K562 (cell line): Measurements from ENCODE around the gene HPDL. TPM values are rescaled to one million over a fixed set of nuclear protein-coding genes. Genes with fewer than 3 reads are reported as not detected.

Experiments
- ARNT ChIP-seq, 2 experiments: fragments of 450-650 bp; IDR thresholded peaks; 2 replicates each; pipeline ENCODE4 v1.6.1; 2016; ENCODE audit warnings: mild to moderate bottlenecking in 1 of 2
- CEBPG ChIP-seq, 3 experiments: fragments of 200-800 bp in 1 of 3; sonication (Bioruptor generic) in 1 of 3; sonication (generic) in 1 of 3; formaldehyde crosslinking in 1 of 3; IDR thresholded peaks in 2 of 3; conservative IDR thresholded peaks in 1 of 3; 2 replicates each; pipeline versions ENCODE4 v1.6.1 to v1.8.0; 2016 to 2022; ENCODE audit warnings: missing compliant biosample characterization in 2 of 3, missing genetic modification characterization in 2 of 3, mild to moderate bottlenecking in 1 of 3, missing genetic modification reagents in 1 of 3
- DACH1 ChIP-seq: fragments of 450-650 bp; IDR thresholded peaks from 2 replicates; pipeline ENCODE4 v1.6.1; 2018; ENCODE audit not compliant: partially characterized antibody
- ESRRA ChIP-seq: fragments of 450-650 bp; IDR thresholded peaks from 2 replicates; pipeline ENCODE4 v1.6.1; 2014; ENCODE audit warnings: low read depth, mild to moderate bottlenecking, moderate library complexity, borderline replicate concordance
- MTA3 ChIP-seq: fragments of 450-650 bp; formaldehyde crosslinking; IDR thresholded peaks from 2 replicates; pipeline ENCODE4 v1.6.1; 2017; ENCODE audit warnings: mild to moderate bottlenecking, borderline replicate concordance
- NR2C2 ChIP-seq, 2 experiments: fragments of 200-800 bp in 1 of 2; sonication (Bioruptor generic) in 1 of 2; sonication (generic) in 1 of 2; formaldehyde crosslinking in 1 of 2; IDR thresholded peaks; 2 replicates each; pipeline versions ENCODE4 v1.6.1 to v1.8.0; 2016 to 2022; ENCODE audit warnings: mild to moderate bottlenecking in 1 of 2, missing compliant biosample characterization in 1 of 2, missing genetic modification characterization in 1 of 2, missing genetic modification reagents in 1 of 2
- OTX1 ChIP-seq: fragments of 450-650 bp; formaldehyde crosslinking; IDR thresholded peaks from 2 replicates; pipeline ENCODE4 v1.4.0; 2022; ENCODE audit warnings: mild to moderate bottlenecking
- PRMT5 ChIP-seq: sonication (generic); formaldehyde crosslinking; IDR thresholded peaks from 2 replicates; pipeline ENCODE4 v1.5.0; 2020; ENCODE audit warnings: missing genetic modification reagents
- PYGO2 ChIP-seq: fragments of 450-650 bp; IDR thresholded peaks from 2 replicates; pipeline ENCODE4 v1.6.1; 2016; ENCODE audit warnings: mild to moderate bottlenecking, missing genetic modification characterization, moderate library complexity, missing compliant biosample characterization
- RB1 ChIP-seq: fragments of 450-650 bp; IDR thresholded peaks from 2 replicates; pipeline ENCODE4 v1.6.1; 2017; ENCODE audit warnings: low read depth, mild to moderate bottlenecking
- RBM15 ChIP-seq: fragments of 200-400 bp; formaldehyde crosslinking; IDR thresholded peaks from 2 replicates; pipeline ENCODE4 v1.6.1; 2018; ENCODE audit warnings: mild to moderate bottlenecking, low read length, moderate library complexity; ENCODE audit not compliant: insufficient read depth
- RBM39 ChIP-seq: fragments of 200-400 bp; formaldehyde crosslinking; optimal IDR thresholded peaks from 2 replicates; pipeline ENCODE3; 2018; ENCODE audit warnings: low read depth, low read length
- SMAD1 ChIP-seq: fragments of 150-350 bp; IDR thresholded peaks from 2 replicates; pipeline ENCODE4 v1.6.1; 2014; ENCODE audit warnings: low read length, low read depth; ENCODE audit not compliant: partially characterized antibody
- SRSF3 ChIP-seq: fragments of 200-400 bp; formaldehyde crosslinking; IDR thresholded peaks from 2 replicates; pipeline ENCODE4 v1.6.1; 2016; ENCODE audit warnings: mild to moderate bottlenecking, low read length, moderate library complexity; ENCODE audit not compliant: insufficient read depth
- ZKSCAN3 ChIP-seq: fragments of 250-450 bp; sonication (Bioruptor Pico); IDR thresholded peaks from 2 replicates; pipeline ENCODE4 v1.4.0; 2020
- ZNF318 ChIP-seq, 2 experiments: fragments of 450-650 bp; IDR thresholded peaks; 2 replicates each; pipeline ENCODE4 v1.6.1; 2016; ENCODE audit warnings: mild to moderate bottlenecking in 2 of 2, borderline replicate concordance in 1 of 2, low read depth in 1 of 2, moderate library complexity in 1 of 2
- ZNF445 ChIP-seq: fragments of 250-450 bp; sonication (Bioruptor Pico); IDR thresholded peaks from 2 replicates; pipeline ENCODE4 v1.4.0; 2020; ENCODE audit warnings: low read depth, mild to moderate bottlenecking, moderate library complexity
- ZNF507 ChIP-seq: conservative IDR thresholded peaks from 2 replicates; pipeline ENCODE4 v1.6.1; 2017; ENCODE audit warnings: missing genetic modification characterization, missing compliant biosample characterization
- polyA plus RNA-seq, 8 experiments: library from polyadenylated mRNA; depleted of rRNA in 4 of 8; stranded (reverse) in 5 of 8; unstranded in 3 of 8; fragments of >200 nt; fragmentation: Nextera tagmentation in 2 of 8; fragmentation: Illumina TruSeq in 1 of 8; extraction: Ambion mirVana in 2 of 8; extraction: Trizol in 1 of 8; gene quantifications; 2 replicates each; pipeline versions ENCODE4 v1.2.1 to v1.2.3, GENCODE V29; 2011 to 2014; ENCODE audit warnings: inconsistent platforms in 1 of 8, missing spikeins in 1 of 8
- total RNA-seq, 7 experiments: library from RNA; depleted of rRNA in 6 of 7; stranded (reverse); fragments of >200 nt in 6 of 7; fragmentation: Illumina TruSeq in 2 of 7; extraction: Trizol in 2 of 7; gene quantifications; 2 replicates each; pipeline versions ENCODE4 v1.2.1 to v1.2.3, GENCODE V29; 2011 to 2021; ENCODE audit warnings: low replicate concordance in 1 of 7
- TF ChIP-seq, protein P1 (sequence below): sonication (generic); formaldehyde crosslinking; IDR thresholded peaks from 2 replicates; pipeline ENCODE4 v1.8.1; 2023; ENCODE audit warnings: mild to moderate bottlenecking, missing genetic modification reagents

Gene HPDL
- total and polyA plus RNA-seq, 9 of the 15 experiments (the other 6 are each of a cell fraction or from before 2014, with no cell fraction given) = not detected

DNA sequence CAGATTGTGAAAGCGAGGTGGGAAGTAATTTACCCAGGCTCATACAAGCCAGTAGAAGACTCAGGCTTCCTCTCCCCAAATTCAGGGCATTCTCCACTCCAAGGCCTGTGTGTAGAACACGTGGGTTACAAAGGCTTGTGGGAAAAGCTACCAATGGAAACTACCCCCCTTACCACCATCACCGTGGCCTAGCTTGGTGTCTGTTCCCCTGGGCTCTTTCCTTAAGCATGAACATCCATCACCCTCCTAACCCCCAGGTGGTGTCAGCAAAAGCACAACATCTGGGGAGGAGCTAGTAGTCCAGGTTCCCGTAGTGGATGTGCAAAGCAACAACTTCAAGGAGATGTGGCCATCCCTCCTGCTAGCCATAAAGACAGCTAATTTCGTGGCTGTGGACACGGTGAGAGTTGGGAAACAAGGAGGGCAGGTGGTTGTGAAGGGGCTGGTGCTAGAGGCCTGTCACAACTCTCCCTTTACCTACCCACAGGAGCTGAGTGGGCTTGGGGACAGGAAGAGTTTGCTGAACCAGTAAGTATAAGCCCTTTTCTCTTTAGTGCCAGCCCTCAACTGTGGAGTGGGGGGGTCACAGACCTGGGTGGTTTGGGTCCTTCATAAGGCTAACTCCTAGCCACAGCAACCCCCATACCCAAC lies 14.2 kb downstream of the HPDL start (continued):
- TF ChIP-seq ZNF318 (IDR thresholded peaks at IDR 0.05; ENCODE audit: borderline replicate concordance in 1 of 2, low read depth in 1 of 2) (no peak), ZNF445 (CRISPR knock-in tag) (no peak), RB1 (no peak), PRMT5 (no peak), CEBPG (CRISPR knock-in tag; IDR thresholded peaks at IDR 0.05) (no peak), CEBPG (tag; conservative IDR thresholded peaks at IDR 0.05 in 1 of 2, IDR thresholded peaks at IDR 0.05 in 1 of 2) (no peak), PYGO2 (tag) (no peak), ESRRA (no peak), ZKSCAN3 (CRISPR knock-in tag) (no peak), SRSF3 (no peak), RBM15 (no peak), MTA3 (peak; percentile 16; the same call in 1 of the 2 replicates), NR2C2 (CRISPR knock-in tag; IDR thresholded peaks at IDR 0.05) (no peak), NR2C2 (tag; IDR thresholded peaks at IDR 0.05) (no peak), ARNT (IDR thresholded peaks at IDR 0.05) (no peak), SMAD1 (no peak), ZNF507 (tag) (no peak), DACH1 (no peak), RBM39 (no peak), OTX1 (CRISPR knock-in tag) (no peak)
- TF ChIP-seq, protein P1, sequence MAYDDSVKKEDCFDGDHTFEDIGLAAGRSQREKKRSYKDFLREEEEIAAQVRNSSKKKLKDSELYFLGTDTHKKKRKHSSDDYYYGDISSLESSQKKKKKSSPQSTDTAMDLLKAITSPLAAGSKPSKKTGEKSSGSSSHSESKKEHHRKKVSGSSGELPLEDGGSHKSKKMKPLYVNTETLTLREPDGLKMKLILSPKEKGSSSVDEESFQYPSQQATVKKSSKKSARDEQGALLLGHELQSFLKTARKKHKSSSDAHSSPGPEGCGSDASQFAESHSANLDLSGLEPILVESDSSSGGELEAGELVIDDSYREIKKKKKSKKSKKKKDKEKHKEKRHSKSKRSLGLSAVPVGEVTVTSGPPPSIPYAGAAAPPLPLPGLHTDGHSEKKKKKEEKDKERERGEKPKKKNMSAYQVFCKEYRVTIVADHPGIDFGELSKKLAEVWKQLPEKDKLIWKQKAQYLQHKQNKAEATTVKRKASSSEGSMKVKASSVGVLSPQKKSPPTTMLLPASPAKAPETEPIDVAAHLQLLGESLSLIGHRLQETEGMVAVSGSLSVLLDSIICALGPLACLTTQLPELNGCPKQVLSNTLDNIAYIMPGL (CRISPR knock-in tag) = no peak
